ENCODE measurements around the gene FBXO44. TPM values are rescaled to one million over a fixed set of nuclear protein-coding genes. Genes with fewer than 3 reads are reported as not detected.

The FBXO44 gene
- total and polyA plus RNA-seq, 10 donors: 15.3 to 39.4 (median 24.6) TPM

DNA sequence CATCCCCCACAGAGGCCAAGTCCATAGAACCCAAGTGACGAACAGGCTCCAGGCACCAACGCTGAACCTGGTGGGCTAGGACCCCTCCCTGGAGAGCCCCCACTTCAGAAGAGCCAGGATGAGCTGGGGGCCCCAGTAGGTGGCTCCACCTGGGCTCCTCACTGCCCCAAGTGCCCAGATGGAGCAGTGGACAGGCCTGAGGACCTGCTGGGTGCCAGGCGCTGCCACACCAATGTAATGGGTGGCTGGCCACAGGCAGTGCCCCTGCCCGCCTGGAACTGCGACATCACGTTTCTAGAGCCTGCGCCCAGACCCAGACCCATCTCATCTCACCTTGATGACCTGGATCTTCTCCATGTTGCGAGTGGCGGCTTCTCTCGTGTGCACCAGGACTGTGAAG is 20.6 kb downstream of the FBXO44 start:
- Histone ChIP-seq H3K4me3 (no peak overlapping the region), H3K27me3 (replicated peaks in 1 of 7) (no peaks in the 10 kb centered on the region), H3K4me1 (peaks cover 3 to 42% (median 23%) of the 10 kb centered on the region in 6 donors), H3K27ac (no peak overlapping the region), H3K9me3 (no peaks in the 10 kb centered on the region), H3K36me3 (peaks cover 0 to 75% (median 56%) of the 10 kb centered on the region in 6 donors)
- 90 to 98% (median 97%) methylated on average over 6 to 10 of the region's 10 CpGs for WGBS, 5 donors
- no peak for DNase-seq
- TF ChIP-seq POLR2AphosphoS5 (IDR thresholded peaks at IDR 0.05) (peak in 1 of 3 donors; percentile 35), POLR2A (IDR thresholded peaks at IDR 0.05) (no peak)
- intact Hi-C loops (cut with DNase I; ENCODE audit: low total_unique reads): no loop called here

DNA sequence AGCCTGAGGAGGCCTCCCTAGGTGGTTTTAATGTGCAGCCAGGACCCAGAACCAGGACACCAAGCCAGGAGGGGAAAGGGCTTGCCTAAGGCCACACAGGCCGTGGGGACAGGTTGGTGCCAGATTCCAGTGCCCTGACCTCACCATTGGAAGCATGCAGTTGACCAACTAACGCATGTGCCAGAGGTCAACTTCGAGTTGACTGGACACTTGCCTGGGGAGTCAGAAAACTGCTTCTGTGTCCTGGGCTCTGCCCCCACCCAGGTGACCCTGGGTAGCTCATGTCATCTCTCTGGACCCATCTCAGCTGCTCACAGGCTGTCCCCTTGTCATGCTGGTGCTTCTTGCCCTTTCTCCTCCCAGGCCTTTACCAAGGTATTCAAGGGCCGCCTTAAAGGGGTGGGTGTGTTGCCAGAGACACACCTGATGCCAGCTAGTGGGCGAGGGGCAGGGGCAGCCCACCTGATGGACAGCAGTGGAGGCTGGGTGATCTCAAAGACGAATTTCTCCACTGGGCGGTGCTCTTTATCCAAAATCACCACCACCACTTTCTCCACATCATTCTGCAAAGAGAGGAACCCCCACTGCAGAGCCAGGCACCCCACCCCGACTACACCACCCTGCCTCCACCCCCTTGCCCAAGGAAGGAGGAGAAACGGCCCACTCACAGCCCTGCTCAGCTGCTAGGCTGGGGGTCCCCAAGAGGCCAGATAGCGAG is 21.9 kb downstream of the FBXO44 start:
- WGBS, 5 donors: 84 to 92% (median 88%) methylated on average over 10 of the region's 10 CpGs
- intact Hi-C loops (cut with DNase I; ENCODE audit: low total_unique reads): no loop called here
- Histone ChIP-seq H3K4me3 (no peak overlapping the region), H3K4me1 (peaks cover 4 to 37% (median 20%) of the 10 kb centered on the region in 6 donors), H3K27ac (no peak overlapping the region), H3K36me3 (peaks cover 0 to 63% (median 55%) of the 10 kb centered on the region in 6 donors), H3K27me3 (replicated peaks in 1 of 7) (no peaks in the 10 kb centered on the region), H3K9me3 (no peaks in the 10 kb centered on the region)
- TF ChIP-seq, protein P1, sequence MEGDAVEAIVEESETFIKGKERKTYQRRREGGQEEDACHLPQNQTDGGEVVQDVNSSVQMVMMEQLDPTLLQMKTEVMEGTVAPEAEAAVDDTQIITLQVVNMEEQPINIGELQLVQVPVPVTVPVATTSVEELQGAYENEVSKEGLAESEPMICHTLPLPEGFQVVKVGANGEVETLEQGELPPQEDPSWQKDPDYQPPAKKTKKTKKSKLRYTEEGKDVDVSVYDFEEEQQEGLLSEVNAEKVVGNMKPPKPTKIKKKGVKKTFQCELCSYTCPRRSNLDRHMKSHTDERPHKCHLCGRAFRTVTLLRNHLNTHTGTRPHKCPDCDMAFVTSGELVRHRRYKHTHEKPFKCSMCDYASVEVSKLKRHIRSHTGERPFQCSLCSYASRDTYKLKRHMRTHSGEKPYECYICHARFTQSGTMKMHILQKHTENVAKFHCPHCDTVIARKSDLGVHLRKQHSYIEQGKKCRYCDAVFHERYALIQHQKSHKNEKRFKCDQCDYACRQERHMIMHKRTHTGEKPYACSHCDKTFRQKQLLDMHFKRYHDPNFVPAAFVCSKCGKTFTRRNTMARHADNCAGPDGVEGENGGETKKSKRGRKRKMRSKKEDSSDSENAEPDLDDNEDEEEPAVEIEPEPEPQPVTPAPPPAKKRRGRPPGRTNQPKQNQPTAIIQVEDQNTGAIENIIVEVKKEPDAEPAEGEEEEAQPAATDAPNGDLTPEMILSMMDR (IDR thresholded peaks at IDR 0.05 in 8 of 11, conservative IDR thresholded peaks at IDR 0.05 in 3 of 11): no peak
- no peak for TF ChIP-seq POLR2A (IDR thresholded peaks at IDR 0.05)
- no peak for TF ChIP-seq POLR2AphosphoS5 (IDR thresholded peaks at IDR 0.05)
- DNase-seq: no peak

DNA sequence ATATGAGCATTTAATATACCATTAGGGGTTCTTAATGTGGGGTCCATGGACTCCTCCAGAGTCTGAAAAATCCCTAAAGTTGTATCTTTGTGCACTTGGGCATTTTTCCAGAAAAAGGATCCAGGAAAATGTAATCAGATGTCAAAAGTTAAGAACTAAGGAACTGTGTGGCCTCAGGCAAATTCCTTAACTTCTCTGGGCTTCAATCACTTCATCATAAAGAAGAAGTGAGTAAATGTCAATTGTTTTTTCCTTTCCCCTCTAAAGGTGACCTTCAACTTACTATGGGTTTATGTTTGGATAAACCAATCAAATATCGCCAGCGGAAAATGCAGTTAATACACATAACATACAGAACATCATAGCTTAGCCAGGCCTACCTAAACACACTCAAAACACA is 23.8 kb downstream of the FBXO44 start:
- 95 to 100% (median 97%) methylated on average over 2 of the region's 2 CpGs for WGBS, 5 donors
- TF ChIP-seq, protein P1 (IDR thresholded peaks at IDR 0.05 in 8 of 11, conservative IDR thresholded peaks at IDR 0.05 in 3 of 11): no peak
- TF ChIP-seq POLR2AphosphoS5 (IDR thresholded peaks at IDR 0.05): no peak
- TF ChIP-seq POLR2A (IDR thresholded peaks at IDR 0.05): no peak
- Histone ChIP-seq H3K27me3 (replicated peaks in 1 of 7) (peaks cover 0 to 10% (median 0%) of the 10 kb centered on the region in 7 donors), H3K4me3 (no peak overlapping the region), H3K9me3 (no peaks in the 10 kb centered on the region), H3K27ac (no peak overlapping the region), H3K4me1 (peaks cover 4 to 44% (median 27%) of the 10 kb centered on the region in 6 donors), H3K36me3 (peaks cover 0 to 44% (median 36%) of the 10 kb centered on the region in 6 donors)
- DNase-seq: no peak
- intact Hi-C loops (cut with DNase I; ENCODE audit: low total_unique reads): no loop called here

DNA sequence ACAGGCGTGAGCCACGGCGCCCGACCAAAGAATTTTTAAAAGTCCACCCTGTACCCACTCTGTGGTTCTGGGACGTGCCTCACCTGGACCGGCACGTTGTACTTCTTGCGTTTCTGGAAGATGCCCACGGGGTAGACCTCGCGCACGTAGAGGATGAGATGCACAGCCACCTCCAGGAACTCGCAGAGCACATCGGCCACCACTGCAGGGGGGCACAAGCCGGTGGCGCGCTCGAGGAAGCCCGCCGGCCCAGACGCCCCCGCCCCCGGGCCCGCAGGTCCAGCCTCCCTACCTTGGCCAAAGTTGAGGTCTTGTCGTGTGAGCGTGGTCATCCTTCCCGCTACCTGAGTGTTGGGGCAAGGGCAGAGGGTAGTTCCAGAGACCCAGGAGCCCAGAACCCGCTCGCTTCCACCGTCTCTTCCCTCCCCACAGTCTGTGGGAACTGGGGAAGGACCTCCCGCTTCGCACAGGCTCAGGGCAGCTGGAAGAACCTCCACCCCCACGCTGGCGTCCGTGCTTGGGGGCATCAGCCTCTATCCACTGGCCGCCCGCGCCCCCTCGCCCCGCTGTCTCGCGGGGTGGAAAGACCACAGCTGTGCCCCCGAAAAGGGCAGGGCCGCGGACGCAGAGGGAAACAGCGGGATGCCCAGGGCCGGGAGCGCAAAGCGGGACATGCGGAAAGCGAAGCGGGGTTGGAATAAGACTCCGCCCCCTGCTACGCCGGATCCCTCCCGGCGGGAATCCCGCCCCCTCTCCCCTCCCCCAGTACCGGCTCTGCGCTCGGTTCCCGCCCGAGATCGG is 25.8 kb downstream of the FBXO44 start:
- Histone ChIP-seq H3K27me3 (replicated peaks in 1 of 7) (peaks cover 0 to 23% (median 0%) of the 10 kb centered on the region in 7 donors), H3K36me3 (peaks cover 0 to 23% (median 16%) of the 10 kb centered on the region in 6 donors), H3K4me1 (peaks cover 4 to 44% (median 27%) of the 10 kb centered on the region in 6 donors), H3K4me3 (peak overlapping the region; percentile 71 to 98 (median 82)), H3K9me3 (no peaks in the 10 kb centered on the region), H3K27ac (peak overlapping the region; percentile 83 to 92 (median 88))
- WGBS, 5 donors: 8 to 20% (median 13%) methylated on average over 47 to 65 of the region's 65 CpGs
- no peak for DNase-seq
- TF ChIP-seq, protein P1 (IDR thresholded peaks at IDR 0.05 in 8 of 11, conservative IDR thresholded peaks at IDR 0.05 in 3 of 11): no peak
- no peak for TF ChIP-seq POLR2AphosphoS5 (IDR thresholded peaks at IDR 0.05)
- no peak for TF ChIP-seq POLR2A (IDR thresholded peaks at IDR 0.05)
- intact Hi-C loops (cut with DNase I; ENCODE audit: low total_unique reads): no loop called here
